Caco-2 (cell line): ENCODE data around the gene TOMM6. TPM values are rescaled to one million over a fixed set of nuclear protein-coding genes. Genes with fewer than 3 reads are reported as not detected.

Experiments
- BruUV-seq: library from RNA; stranded (reverse); fragments of 400-500 nt; replicated peaks from 2 replicates; lab custom pipeline; 2021; lab: Mats Ljungman, UMichigan
- CTCF ChIA-PET: fragments of 300-600 bp; sonication (Branson Sonifier 250); formaldehyde crosslinking; loops from one replicate; lab custom pipeline; 2022; ENCODE audit warnings: antibody characterized with exemption; lab: Charles Lee
- POLR2A ChIA-PET: fragments of 300-600 bp; sonication (Branson Sonifier 250); formaldehyde crosslinking; loops from one replicate; lab custom pipeline; 2022; ENCODE audit warnings: antibody characterized with exemption; lab: Charles Lee
- DNase-seq, 2 experiments: peaks; one replicate each; pipeline versions ENCODE4 v3.0.0 to v3.0.0-alpha.2; 2020 to 2022
- H3K27me3 ChIP-seq: replicated peaks from 2 replicates; pipeline ENCODE4 v1.6.0; 2011; ENCODE audit warnings: low read length; ENCODE audit not compliant: control insufficient read depth, insufficient read depth
- H3K36me3 ChIP-seq: 2 replicates; pipeline ENCODE4 v1.5.1; 2011; ENCODE audit warnings: low read length; ENCODE audit not compliant: control insufficient read depth, insufficient read depth
- H3K4me1 ChIP-seq: fragments of 250-450 bp; sonication (Bioruptor Pico); 2 replicates; pipeline ENCODE4 v1.5.1; 2020; ENCODE audit warnings: mild to moderate bottlenecking
- H3K4me3 ChIP-seq: 2 replicates; pipeline ENCODE4 v1.5.1; 2011; ENCODE audit warnings: low read depth, mild to moderate bottlenecking, control low read depth, low read length
- H3K9me3 ChIP-seq: fragments of 250-450 bp; sonication (Bioruptor Pico); 2 replicates; pipeline ENCODE4 v1.5.1; 2020; ENCODE audit warnings: mild to moderate bottlenecking, moderate library complexity
- H3K27ac Mint-ChIP-seq: one replicate; pipeline ENCODE4 v1.8.0; 2022; ENCODE audit warnings: mixed read lengths; ENCODE audit not compliant: unreplicated experiment
- H3K27me3 Mint-ChIP-seq: one replicate; pipeline ENCODE4 v1.8.0; 2022; ENCODE audit warnings: mixed read lengths; ENCODE audit not compliant: insufficient read depth, unreplicated experiment
- H3K36me3 Mint-ChIP-seq: one replicate; pipeline ENCODE4 v1.8.0; 2022; ENCODE audit warnings: mild to moderate bottlenecking, mixed read lengths; ENCODE audit not compliant: insufficient read depth, unreplicated experiment
- H3K4me1 Mint-ChIP-seq: one replicate; pipeline ENCODE4 v1.8.0; 2022; ENCODE audit warnings: low read depth, mixed read lengths; ENCODE audit not compliant: unreplicated experiment
- H3K4me3 Mint-ChIP-seq: one replicate; pipeline ENCODE4 v1.8.0; 2022; ENCODE audit warnings: mild to moderate bottlenecking, moderate library complexity, mixed read lengths; ENCODE audit not compliant: unreplicated experiment
- H3K9me3 Mint-ChIP-seq: one replicate; pipeline ENCODE4 v1.8.0; 2022; ENCODE audit warnings: mixed read lengths; ENCODE audit not compliant: unreplicated experiment
- intact Hi-C: fragments of 100-400 bp; cut with micrococcal nuclease; formaldehyde crosslinking; loops from one replicate; pipeline ENCODE4 v1.10.0; 2022; ENCODE audit not compliant: unreplicated experiment
- total RNA-seq: library from RNA; stranded (reverse); gene quantifications from 2 replicates; pipeline ENCODE4 v1.2.3, GENCODE V29; 2022
- TF ChIP-seq, protein P1 (sequence below), 2 experiments: fragments of 200-600 bp in 1 of 2; IDR thresholded peaks; 1 replicate in 1 of 2; 2 replicates in 1 of 2; pipeline versions ENCODE4 v1.5.1 to v1.8.0; 2011 to 2022; ENCODE audit warnings: antibody characterized with exemption in 1 of 2, control low read depth in 1 of 2, inconsistent platforms in 1 of 2, low read depth in 1 of 2, low read length in 1 of 2, mild to moderate bottlenecking in 1 of 2, moderate library complexity in 1 of 2; ENCODE audit not compliant: insufficient read depth in 1 of 2, severe bottlenecking in 1 of 2, unreplicated experiment in 1 of 2

Gene TOMM6
- total RNA-seq, 1 experiment from 2014 or later = 224 TPM

- H3K27ac Mint-ChIP-seq = peak overlapping the region; percentile 92
- intact Hi-C loops = no loop called here
- no peaks in the 10 kb centered on the region for H3K9me3 Mint-ChIP-seq
- ChIA-PET CTCF (no interaction called here), POLR2A (no interaction called here)
- H3K36me3 ChIP-seq = no peaks in the 10 kb centered on the region
- no peak overlapping the region for H3K4me3 Mint-ChIP-seq
- H3K27me3 Mint-ChIP-seq = no peaks in the 10 kb centered on the region
- H3K4me3 ChIP-seq = no peak overlapping the region
- TF ChIP-seq, protein P1, sequence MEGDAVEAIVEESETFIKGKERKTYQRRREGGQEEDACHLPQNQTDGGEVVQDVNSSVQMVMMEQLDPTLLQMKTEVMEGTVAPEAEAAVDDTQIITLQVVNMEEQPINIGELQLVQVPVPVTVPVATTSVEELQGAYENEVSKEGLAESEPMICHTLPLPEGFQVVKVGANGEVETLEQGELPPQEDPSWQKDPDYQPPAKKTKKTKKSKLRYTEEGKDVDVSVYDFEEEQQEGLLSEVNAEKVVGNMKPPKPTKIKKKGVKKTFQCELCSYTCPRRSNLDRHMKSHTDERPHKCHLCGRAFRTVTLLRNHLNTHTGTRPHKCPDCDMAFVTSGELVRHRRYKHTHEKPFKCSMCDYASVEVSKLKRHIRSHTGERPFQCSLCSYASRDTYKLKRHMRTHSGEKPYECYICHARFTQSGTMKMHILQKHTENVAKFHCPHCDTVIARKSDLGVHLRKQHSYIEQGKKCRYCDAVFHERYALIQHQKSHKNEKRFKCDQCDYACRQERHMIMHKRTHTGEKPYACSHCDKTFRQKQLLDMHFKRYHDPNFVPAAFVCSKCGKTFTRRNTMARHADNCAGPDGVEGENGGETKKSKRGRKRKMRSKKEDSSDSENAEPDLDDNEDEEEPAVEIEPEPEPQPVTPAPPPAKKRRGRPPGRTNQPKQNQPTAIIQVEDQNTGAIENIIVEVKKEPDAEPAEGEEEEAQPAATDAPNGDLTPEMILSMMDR (IDR thresholded peaks at IDR 0.05; ENCODE audit: insufficient read depth in 1 of 2, low read depth in 1 of 2, low read length in 1 of 2, severe bottlenecking in 1 of 2, unreplicated experiment in 1 of 2) = no peak
- peaks cover 40% of the 10 kb centered on the region for H3K4me1 Mint-ChIP-seq
- BruUV-seq = no TSS peak
- H3K27me3 ChIP-seq = no peaks in the 10 kb centered on the region
- no peak for DNase-seq
- H3K36me3 Mint-ChIP-seq = peaks cover 14% of the 10 kb centered on the region
- H3K4me1 ChIP-seq = peaks cover 62% of the 10 kb centered on the region
- H3K9me3 ChIP-seq = no peaks in the 10 kb centered on the region
Observed at GRCh38 chr6:41743406-41744235, 43.9 kb upstream of the TOMM6 start.

DNA sequence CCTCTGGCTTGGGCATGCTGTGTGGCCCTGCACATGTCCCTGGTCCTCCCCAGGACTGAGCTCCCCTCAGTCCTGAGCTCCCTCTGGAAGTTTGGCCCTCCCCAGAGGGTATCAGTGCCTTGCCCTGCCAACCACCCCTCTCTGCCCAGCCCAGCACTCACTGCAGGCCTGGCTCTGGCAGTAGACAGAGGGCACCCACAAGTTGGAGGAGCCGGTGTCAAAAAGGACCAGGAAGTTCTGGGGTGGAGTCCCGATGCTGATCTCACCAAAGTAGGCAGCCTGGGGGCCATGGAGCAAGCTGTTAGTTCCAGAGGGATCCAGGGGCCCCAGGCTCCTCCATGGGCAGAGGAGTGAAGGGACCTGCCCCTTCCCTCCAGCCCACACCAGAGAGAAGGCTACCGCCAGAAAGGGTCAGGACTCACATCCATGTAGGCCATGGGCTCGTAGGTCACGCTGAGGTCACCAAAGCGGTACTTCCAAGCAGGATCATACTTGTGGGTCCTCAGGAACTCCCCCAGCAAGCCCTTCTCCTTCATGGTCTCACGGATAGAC is 43.2 kb upstream of the TOMM6 start:
- H3K4me3 ChIP-seq = no peak overlapping the region
- H3K4me1 Mint-ChIP-seq = peaks cover 34% of the 10 kb centered on the region
- H3K36me3 ChIP-seq = no peaks in the 10 kb centered on the region
- H3K9me3 Mint-ChIP-seq = no peaks in the 10 kb centered on the region
- ChIA-PET POLR2A (no interaction called here), CTCF (no interaction called here)
- no peaks in the 10 kb centered on the region for H3K9me3 ChIP-seq
- no peaks in the 10 kb centered on the region for H3K27me3 Mint-ChIP-seq
- H3K4me3 Mint-ChIP-seq = no peak overlapping the region
- H3K36me3 Mint-ChIP-seq = peaks cover 14% of the 10 kb centered on the region
- intact Hi-C loops = no loop called here
- TF ChIP-seq, protein P1 (IDR thresholded peaks at IDR 0.05; ENCODE audit: insufficient read depth in 1 of 2, low read depth in 1 of 2, low read length in 1 of 2, severe bottlenecking in 1 of 2, unreplicated experiment in 1 of 2) = no peak
- BruUV-seq = no TSS peak
- DNase-seq = no peak
- H3K4me1 ChIP-seq = peaks cover 55% of the 10 kb centered on the region
- H3K27ac Mint-ChIP-seq = no peak overlapping the region
- no peaks in the 10 kb centered on the region for H3K27me3 ChIP-seq

GRCh38 chr6:41746107-41746506 is 41.4 kb upstream of the TOMM6 start:
- intact Hi-C loops = no loop called here
- BruUV-seq = no TSS peak
- Mint-ChIP-seq H3K9me3 (no peaks in the 10 kb centered on the region), H3K27me3 (no peaks in the 10 kb centered on the region), H3K4me1 (peaks cover 32% of the 10 kb centered on the region), H3K36me3 (peaks cover 14% of the 10 kb centered on the region), H3K27ac (no peak overlapping the region), H3K4me3 (no peak overlapping the region)
- TF ChIP-seq, protein P1 (IDR thresholded peaks at IDR 0.05; ENCODE audit: insufficient read depth in 1 of 2, low read depth in 1 of 2, low read length in 1 of 2, severe bottlenecking in 1 of 2, unreplicated experiment in 1 of 2) = no peak
- ChIA-PET POLR2A (no interaction called here), CTCF (no interaction called here)
- Histone ChIP-seq H3K27me3 (no peaks in the 10 kb centered on the region), H3K9me3 (no peaks in the 10 kb centered on the region), H3K4me3 (no peak overlapping the region), H3K4me1 (peaks cover 37% of the 10 kb centered on the region), H3K36me3 (no peaks in the 10 kb centered on the region)
- DNase-seq = no peak
